HG03175 (cell line): ENCODE data around the gene DIAPH1.

Experiments
- ATAC-seq: cut with Tn5 transposase; IDR thresholded peaks from one replicate; pipeline ENCODE4 v1.9.1; 2021; ENCODE audit warnings: mild to moderate bottlenecking, moderate library complexity; ENCODE audit not compliant: unreplicated experiment

The DIAPH1 gene

DNA sequence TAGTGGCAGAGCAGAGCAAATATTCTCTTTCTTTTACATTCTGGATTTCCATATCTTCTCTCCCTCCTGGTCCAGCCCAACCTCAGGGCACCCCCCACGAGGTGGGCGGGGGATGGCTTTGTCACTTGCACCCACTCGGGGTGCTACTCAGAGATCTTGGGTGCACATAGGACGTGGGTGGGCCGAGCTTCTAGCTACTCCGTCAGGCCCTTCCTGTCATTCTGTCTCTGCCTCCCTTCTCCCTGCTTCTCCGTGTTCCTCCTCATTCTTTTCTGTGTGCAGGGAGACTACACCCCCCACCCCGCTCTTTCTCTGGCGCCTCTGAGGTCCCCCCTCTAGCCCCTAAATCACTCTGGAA lies 110.4 kb downstream of the DIAPH1 start:
- no peak for ATAC-seq

DNA sequence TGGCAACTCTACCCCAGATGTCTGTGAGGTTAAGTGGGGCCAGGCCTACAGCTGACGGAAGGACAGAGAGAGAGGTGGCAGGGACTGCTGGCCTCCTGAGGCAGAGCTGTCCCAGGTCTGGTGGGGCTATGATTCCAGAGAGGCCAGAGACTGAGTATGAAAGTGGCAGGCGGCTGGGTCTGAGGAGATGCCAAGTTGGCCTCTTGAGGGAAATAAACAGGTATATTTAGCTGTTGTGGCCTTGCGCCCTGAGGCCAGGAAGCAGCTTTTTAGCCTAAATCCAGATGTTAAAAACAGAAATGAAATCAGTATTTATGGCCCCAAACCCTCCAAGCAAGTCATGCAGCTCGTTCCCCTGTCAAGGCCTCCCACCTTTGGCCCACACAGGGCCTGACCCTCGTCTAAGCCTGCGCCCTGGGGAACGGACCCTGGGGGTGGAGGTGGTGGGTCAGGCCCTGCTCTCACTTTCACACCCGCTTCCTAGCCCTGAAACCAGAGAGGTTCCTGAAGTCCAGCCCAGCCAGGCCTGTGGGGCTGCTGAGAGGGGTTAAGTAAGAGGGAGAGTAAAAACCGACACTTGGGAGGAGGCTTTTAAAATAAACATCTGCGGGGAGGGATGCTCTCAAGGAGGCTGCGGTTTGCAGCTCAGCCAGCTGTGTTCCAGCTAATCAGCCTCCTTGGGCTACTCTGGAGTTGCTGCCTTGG lies 111.3 kb downstream of the DIAPH1 start:
- ATAC-seq, result peak; percentile 30

DNA sequence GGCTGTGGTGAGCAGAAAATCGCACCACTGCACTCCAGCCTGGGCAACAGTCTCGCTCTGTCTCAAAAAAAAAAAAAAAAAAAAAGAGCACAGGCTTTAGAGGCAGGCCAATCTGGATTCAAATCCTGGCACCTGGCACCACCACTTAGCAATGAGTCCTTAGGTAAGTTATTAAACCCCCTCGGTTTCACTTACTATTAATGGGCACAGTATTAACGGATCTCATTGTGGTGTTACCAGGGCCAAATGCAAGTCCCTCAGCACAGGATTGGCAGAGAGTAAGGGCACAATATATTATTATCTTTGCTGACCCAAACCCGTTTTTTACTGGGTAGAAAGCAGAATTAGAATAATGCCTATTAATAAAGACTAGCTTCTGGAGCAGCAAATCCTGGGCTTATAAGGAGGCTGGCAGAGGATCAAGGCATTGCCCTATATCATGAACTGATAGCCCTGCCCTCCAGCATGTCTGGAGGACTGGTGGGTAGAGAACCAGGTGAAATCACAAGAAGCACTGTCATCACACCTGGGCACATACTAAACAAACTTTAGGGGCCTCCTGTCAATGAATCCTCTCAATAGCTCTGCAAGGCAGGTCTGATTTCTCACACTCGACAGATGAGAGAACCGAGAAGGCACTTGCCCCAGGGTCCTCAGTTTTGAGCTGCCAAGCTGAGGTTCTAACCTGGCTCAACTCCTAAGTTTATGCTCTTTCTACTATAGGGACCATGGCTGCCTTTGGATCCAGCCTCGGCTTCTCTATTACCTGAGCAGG lies 112.2 kb downstream of the DIAPH1 start:
- no peak for ATAC-seq

DNA sequence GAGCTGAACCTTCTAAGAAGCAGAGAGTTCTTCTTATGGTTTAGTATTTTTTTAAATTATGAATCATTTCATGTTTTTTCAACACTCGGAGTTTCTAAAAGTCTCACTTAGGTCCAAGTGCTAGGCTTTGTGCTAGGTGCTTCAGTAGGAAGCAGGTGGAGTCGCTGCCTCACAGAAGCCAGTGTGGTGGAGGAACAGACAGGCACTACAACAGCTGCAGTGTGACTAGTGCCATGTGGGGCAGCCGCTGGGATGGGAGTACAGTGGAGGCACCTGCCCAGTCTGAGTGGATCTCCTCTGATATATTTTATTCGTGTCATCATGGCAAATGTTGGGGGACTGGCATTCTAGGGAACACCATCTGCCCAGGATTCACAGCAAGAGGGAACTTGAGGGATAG lies 114.6 kb downstream of the DIAPH1 start:
- ATAC-seq, result no peak

DNA sequence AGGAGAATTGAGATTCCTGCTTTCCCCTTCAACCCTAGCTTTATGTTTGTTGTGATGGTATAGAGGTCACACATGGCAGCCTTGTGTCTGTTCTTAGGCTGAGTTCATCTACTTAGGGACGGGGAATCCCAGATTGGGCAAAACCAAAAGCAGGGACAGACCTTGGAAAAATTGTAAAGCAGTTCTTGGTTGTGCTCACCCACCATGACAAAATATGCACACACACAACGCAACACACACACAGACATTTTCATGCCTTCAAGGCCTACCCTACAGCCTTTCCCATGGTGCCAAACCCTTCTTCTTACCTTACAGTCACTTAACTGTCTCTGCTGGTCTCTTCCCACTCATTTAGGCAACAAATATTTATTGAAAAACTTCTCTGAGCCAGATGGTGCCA lies 115.1 kb downstream of the DIAPH1 start:
- no peak for ATAC-seq

DNA sequence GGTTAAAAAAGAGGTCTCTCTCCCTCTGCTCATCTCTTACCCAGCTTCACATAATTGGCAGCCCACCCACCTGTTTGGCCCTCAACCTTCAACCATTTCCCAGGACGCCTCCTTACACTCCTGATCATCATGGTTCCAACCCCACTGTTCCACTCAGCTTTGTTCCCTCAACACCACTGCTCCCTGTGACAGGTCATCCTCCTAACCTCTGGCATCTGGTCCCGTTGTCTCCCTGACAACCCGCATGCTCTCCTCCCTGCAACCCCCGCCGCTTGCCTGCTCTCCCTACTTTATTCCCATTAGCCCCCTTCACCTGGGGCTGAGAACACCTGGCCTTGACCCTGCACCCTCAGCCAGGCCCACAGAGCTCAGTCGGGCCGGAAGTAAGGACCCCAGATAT lies 117.0 kb downstream of the DIAPH1 start:
- ATAC-seq, result no peak

DNA sequence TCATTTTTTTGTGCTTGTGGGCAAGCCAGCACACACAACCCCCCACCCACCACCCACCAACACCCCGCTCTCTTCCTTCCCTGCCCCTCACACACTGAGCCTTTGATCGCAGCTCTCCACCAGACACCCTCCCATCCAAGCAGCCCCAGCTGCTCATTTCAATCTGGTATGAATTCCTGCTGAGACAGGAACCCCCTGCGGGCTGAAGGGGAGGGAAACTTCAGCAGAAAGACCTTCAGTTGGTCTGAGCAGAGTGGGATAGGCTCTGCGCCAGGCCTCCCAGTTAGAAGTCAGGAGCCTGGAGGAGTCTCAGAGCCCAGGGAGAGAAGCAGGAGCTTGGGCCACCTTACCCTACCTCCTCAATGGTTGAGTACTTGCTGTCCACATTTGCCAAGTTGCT lies 122.8 kb downstream of the DIAPH1 start:
- ATAC-seq, result no peak

DNA sequence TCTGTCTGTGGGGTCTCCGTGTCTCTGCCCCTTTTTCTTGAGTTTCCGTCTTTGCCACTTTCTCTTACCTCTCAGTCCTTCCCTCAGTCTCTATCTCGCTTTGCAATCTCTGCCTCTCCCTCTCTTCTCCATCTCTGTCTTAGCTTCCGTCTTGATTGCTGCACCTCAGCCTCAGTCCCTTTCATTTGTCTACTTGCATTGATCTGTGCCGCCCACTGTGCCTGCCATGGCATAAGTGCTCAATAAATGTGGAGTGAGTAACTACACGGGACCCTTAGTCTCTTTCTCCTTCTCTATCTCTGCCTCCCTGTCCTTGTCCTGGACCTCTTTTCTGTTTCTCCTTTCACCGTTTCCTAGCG lies 123.4 kb downstream of the DIAPH1 start:
- ATAC-seq, result no peak

DNA sequence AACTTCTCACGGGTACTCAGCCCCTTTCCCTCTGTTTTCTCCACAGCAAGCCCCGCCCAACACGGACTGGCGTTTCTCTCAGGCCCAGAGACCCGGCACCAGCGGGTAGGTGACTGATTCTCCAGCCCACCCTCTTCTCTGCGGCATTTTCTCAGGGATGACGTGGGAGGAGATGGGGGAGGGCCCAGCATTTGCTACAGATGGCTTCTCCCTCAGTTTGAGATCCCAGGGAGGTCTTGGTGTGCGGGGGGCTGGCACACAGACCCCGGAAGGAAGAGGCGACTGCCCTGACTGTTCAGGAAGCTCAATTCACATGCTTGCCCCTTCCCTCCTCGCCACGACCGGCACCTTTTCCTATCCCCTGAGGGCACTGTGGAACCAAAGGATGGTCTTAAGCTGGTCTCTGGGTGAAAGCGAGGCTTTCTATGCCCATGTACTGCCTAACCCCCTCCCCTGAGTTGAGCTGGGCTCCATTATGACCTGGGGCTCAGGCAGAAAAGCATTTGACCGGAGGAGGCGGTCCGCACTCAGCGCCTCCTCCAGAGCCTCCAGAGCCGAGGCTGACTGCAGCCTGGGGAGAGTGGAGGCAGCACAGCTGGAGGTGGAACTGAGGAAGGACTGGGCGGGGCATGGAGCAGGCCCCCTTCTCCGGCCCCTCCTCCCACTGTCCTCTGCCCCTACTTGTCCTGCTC lies 123.9 kb downstream of the DIAPH1 start:
- no peak for ATAC-seq

DNA sequence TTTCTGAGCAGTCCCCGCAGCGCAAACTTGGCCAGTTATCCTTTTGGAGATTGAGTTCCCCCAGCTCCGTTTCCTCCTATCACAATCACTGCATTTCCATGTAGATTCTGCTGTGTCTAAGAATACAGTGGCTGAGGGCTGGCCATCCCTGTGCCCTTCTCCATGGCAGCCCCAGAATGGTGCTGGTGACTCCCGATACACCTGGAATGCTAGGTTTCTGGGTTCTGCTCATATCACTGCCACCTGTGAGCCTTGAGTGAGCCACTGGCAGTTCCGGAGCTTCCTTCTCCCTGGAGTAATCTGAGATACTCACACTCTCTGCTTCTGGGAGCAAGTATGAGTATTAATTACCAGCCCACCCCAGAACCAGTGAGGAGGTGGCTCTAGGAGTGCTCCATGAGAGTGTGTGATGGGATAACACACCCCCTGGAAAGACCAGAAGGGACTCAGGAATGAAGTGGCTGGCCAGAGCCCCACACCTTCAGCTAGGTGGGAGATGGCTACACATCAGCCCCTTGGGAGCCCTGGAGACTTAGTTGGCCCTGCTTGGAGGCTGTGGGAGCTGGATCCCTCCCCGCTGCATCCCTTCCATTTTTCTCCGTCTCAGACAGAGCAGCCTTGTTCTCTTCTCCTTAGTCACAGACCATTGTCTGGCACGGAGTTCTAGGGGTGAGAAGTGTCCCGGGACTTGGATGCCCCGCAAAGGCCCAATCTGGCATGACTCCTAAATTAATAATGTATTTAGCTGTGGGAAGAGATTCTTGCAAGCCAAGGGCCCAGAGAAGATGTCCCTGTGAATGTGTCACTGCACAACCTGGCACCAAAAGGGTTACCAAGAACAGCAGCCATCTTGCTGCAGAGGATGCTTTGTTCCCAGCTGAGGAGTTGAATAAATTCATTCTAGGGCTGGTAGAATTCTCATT lies 125.0 kb downstream of the DIAPH1 start:
- no peak for ATAC-seq

DNA sequence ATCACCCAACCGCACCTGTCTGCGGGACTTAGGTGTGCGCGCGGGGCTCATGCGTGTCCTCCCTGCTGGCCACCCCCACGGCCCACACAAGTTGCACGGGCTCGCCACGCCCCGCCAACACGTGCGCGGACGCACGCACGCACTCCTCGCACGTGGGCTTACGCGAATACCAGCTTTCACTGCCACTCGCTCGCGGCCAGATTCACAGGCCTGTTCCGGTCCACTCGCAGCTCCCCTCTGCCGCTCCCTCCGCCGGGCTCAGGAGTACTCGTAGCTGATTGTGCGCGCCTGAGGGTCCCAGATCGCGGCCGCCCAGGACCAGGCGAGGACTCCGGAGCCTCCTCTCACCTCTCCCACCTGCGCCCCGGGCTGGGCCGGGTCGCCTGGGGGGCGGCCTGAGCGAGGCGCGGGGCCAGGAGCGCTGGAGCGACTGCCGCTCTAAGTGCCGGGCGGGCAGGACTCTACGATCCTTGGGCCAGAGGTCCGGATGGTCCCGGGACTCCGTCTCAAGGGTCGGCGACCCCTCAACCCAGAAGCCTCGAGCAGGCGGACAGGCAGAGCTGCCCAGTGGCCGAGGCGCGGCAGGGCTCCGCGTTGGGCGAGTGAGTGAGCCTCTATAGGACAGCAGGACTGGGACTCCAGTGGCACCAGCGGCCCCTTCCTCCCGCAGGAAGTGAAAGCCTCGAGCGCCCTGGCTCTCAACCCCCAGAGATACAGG lies 126.5 kb downstream of the DIAPH1 start:
- ATAC-seq, result peak; percentile 47

DNA sequence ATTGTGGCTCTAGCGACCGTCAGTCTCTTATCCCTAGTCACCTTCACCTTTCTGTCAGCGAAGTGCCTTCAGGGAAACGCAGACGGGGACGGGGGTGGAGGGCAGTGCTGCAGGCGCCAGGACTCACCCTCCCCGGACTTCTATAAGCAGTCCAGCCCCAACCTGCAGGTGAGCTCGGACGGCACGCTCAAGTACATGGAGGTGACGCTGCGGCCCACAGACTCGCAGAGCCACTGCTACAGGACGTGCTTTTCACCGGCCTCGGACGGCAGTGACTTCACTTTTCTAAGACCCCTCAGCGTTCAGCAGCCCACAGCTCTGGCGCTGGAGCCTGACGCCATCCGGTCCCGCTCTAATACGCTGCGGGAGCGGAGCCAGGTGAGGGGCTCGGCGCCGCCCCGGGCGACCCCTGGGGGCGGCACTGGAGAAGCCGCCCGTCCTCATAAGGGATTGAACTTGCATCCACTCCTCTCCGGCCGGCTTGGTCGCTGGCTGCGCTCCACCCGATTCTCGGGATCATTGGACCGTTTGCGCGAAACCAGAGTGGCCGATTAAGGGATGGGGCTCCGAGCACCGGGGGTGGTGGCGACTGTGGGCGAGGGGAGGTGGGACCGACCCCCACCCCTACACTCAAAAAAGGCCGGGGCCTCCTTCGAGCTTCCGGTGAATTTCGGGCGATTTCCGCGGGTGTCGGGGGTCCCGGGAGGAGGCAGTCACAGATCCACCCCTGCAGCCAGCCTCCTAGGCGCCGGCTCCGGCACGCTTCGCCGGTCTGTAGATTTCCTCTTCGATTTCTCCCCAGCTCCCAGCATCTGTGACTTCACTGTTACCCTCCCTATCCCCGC lies 127.3 kb downstream of the DIAPH1 start:
- ATAC-seq, result peak; percentile 19

DNA sequence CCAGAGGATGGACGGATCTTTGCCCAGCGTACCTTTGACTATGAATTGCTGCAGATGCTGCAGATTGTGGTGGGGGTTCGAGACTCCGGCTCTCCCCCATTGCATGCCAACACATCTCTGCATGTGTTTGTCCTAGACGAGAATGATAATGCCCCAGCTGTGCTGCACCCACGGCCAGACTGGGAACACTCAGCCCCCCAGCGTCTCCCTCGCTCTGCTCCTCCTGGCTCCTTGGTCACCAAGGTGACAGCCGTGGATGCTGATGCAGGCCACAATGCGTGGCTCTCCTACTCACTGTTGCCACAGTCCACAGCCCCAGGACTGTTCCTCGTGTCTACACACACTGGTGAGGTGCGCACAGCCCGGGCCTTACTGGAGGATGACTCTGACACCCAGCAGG lies 128.0 kb downstream of the DIAPH1 start:
- no peak for ATAC-seq

DNA sequence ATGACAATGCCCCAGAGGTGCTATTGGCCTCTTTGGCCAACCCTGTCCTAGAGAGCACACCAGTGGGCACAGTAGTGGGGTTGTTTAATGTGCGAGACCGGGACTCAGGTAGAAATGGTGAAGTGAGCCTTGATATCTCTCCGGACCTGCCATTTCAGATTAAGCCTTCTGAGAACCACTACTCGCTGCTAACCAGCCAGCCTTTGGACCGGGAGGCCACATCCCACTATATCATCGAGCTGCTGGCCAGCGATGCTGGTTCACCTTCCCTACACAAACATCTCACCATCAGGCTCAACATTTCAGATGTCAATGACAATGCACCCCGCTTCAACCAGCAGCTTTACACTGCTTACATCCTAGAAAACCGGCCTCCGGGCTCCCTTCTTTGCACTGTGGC lies 128.5 kb downstream of the DIAPH1 start:
- no peak for ATAC-seq

DNA sequence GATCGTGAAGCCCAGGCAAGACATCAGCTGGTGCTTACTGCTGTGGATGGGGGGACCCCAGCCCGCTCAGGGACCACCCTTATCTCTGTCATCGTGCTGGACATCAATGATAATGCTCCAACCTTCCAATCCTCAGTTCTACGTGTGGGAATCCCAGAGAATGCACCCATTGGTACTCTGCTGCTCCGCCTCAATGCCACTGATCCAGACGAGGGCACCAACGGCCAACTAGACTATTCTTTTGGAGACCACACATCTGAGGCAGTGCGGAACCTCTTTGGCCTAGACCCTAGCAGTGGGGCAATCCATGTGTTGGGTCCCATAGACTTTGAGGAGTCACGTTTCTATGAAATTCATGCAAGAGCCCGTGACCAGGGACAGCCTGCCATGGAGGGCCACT lies 129.0 kb downstream of the DIAPH1 start:
- no peak for ATAC-seq

DNA sequence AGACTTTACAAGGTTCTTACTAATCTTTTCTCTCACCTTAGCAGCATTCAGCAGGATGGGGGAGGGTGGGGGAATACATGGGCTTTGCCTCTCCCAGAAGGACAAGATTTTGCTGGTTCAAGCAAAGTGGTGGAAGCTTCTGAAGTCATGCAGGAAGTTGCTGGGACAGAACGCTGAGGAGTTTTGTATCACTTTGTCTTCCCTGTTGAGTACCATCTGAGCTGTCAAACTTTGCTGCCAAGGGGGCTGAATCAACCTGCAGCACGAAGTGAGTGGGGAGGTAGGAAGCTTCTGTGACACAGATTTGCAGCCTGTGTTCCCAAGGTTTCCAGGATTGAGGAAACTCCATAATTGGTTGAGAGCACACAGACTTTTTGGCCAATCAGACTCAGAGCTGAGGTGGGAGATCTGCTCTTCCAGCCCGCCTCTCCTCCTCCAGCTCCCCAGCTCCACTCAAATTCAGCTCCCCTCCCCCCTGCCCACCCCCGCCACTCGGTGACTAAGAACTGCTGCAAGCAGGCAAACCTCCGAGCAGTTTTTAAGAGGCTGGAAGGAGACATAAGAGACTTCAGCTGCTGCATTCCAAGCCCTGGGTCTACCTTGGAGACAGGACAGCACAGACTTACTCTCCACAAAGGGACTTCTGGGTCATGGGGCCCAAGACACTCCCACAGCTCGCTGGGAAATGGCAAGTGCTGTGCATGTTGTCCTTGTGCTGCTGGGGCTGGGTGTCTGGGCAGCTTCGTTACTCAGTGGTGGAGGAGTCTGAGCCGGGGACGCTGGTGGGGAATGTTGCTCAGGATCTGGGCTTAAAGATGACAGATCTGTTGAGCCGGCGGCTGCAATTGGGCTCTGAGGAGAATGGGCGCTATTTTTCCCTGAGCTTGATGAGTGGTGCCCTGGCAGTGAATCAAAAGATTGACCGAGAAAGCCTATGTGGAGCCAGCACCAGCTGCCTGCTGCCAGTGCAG lies 129.9 kb downstream of the DIAPH1 start, which contains the start of gene PCDHGC5:
TSS of gene PCDHGC5 (plus strand) at position 491 of the 971 bp plus-strand sequence. CDS start at position 651, 160 bp downstream.
- no peak for ATAC-seq

DNA sequence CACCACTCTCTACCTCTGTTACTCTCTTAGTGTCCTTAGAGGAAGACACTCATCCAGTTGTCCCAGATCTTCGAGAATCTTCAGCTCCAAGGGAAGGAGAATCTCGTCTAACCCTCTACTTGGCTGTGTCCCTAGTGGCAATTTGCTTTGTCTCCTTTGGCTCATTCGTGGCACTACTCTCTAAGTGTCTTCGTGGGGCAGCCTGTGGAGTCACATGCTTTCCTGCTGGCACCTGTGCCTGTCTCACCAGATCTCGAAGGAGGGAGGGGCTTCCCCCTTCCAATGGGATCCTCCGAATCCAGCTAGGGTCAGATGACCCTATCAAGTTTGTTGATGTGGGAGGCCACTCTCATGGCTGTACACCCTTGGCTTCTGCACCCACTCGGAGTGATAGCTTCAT lies 131.7 kb downstream of the DIAPH1 start:
- ATAC-seq, result no peak

DNA sequence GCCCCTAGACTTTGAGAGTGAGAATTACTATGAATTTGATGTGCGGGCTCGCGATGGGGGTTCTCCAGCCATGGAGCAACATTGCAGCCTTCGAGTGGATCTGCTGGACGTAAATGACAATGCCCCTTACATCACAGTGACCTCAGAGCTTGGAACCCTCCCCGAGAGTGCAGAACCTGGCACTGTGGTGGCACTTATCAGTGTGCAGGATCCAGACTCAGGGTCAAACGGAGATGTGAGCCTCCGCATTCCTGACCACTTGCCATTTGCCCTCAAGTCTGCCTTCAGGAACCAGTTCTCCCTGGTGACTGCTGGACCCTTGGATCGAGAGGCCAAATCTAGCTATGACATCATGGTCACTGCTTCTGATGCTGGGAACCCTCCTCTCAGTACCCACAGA lies 132.7 kb downstream of the DIAPH1 start:
- ATAC-seq, result no peak
